Activated T-helper 1 cell treated with anti-CD3 and anti-CD28 coated beads, Interleukin-12 subunit alpha, Interleukin-12 subunit beta, Interleukin-2, Interleukin-4 antibody, amounts not matched to agents 30 ng/mL and 10 ng/mL and 1 ng/mL, durations not matched to agents 14 hours and 24 hours and 36 hours (primary cell): Measurements from ENCODE around the gene SPINK1. TPM values are rescaled to one million over a fixed set of nuclear protein-coding genes. Genes with fewer than 3 reads are reported as not detected.
A peak's percentile ranks its signal among the peaks of the same experiment; 100 is the strongest.
"Not testable (repeated sequence)": the region's sequence is repeated elsewhere in the genome, so short reads cannot be mapped to it uniquely, and the experiment has no call there.

ENCODE experiments used
- DNase-seq: peaks from one replicate; pipeline ENCODE4 v3.0.0; 2021; ENCODE audit warnings: low spot score
- H3K27ac Mint-ChIP-seq: one replicate; pipeline ENCODE4 v1.8.0; 2021; ENCODE audit warnings: mild to moderate bottlenecking, mixed read lengths
- H3K27me3 Mint-ChIP-seq: one replicate; pipeline ENCODE4 v1.8.0; 2022; ENCODE audit warnings: mild to moderate bottlenecking, moderate library complexity, mixed read lengths; ENCODE audit not compliant: insufficient read depth
- H3K36me3 Mint-ChIP-seq: one replicate; pipeline ENCODE4 v1.8.0; 2021; ENCODE audit warnings: low read depth, mixed read lengths
- H3K4me1 Mint-ChIP-seq: one replicate; pipeline ENCODE4 v1.8.0; 2021; ENCODE audit warnings: low read depth, mixed read lengths
- H3K4me3 Mint-ChIP-seq: one replicate; pipeline ENCODE4 v1.8.0; 2021; ENCODE audit warnings: mild to moderate bottlenecking, moderate library complexity, mixed read lengths
- H3K9me3 Mint-ChIP-seq: one replicate; pipeline ENCODE4 v1.8.0; 2021; ENCODE audit warnings: mixed read lengths
- intact Hi-C: fragments of 100-400 bp; cut with micrococcal nuclease; formaldehyde crosslinking; loops from one replicate; pipeline ENCODE4 v1.15.1; 2024
- total RNA-seq: library from RNA; stranded (reverse); gene quantifications from 2 replicates; pipeline ENCODE4 v1.2.3, GENCODE V29; 2022

The SPINK1 gene
- total RNA-seq, 1 donor from 2014 or later = not detected

DNA sequence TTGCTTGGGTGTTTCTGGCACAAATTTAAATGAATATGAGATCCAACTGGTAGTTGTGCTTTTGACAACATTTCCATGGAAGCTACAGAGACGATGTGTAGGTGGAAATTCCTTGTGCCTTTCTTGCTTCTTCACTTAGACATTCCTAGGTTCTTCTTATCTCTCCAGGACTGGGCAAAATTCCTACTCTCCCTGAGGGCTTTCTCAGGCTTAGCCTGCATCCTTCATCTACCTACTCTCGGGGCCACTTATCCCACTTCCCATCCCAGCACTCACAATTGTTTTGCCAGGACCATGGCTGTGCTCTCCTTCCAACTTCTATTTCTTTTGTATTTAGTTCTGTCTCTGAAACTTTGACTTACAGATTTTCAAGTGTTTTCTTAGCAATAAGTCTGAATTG, 17.8 kb upstream of the SPINK1 start:
- Mint-ChIP-seq H3K27me3 (peaks cover 12% of the 10 kb centered on the region), H3K9me3 (no peaks in the 10 kb centered on the region), H3K27ac (no peak overlapping the region), H3K36me3 (no peaks in the 10 kb centered on the region), H3K4me3 (no peak overlapping the region), H3K4me1 (no peaks in the 10 kb centered on the region)
- intact Hi-C loops = no loop called here
- DNase-seq = no peak

DNA sequence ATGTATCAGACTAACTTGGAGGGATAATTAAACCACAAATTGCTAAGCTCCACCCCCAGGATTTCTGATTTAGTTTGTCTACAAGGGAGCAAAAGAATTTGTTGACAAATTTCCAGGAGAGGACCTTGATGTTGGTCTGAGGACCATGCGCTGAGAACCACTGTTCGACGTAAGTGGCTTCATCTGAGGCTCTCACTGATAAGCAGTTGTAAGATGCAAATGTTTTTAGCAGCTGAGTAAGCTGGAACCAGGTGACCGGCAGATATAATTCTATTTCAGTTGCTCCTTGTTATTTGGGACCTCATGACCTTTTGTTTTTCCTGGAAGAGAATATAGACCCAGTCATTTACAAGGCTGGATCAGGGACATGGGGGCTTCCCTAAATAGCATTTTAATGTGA, 14.1 kb upstream of the SPINK1 start:
- intact Hi-C loops = no loop called here
- no peaks in the 10 kb centered on the region for H3K36me3 Mint-ChIP-seq
- no peaks in the 10 kb centered on the region for H3K9me3 Mint-ChIP-seq
- no peak for DNase-seq
- H3K4me3 Mint-ChIP-seq = no peak overlapping the region
- H3K4me1 Mint-ChIP-seq = no peaks in the 10 kb centered on the region
- H3K27me3 Mint-ChIP-seq = peaks cover 9% of the 10 kb centered on the region
- no peak overlapping the region for H3K27ac Mint-ChIP-seq

DNA sequence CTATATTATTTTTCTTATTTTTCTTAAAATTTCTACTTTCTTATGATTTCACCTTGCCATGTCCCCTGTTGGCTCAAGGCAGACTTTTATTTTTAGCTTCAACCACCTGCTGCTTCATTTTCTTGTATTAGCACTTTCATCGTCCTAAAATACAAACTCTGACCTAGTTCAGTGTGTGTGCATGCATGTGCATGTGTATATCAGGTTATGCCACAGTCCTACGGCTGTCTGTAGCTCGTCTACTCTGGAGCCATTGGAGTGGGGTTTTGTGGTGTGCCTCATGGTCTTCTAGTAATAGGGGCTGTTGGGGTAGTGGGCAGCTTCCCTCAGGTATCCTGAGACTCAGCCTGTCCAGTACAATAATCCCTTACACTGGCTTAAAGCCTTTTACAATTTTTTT, 13.4 kb upstream of the SPINK1 start:
- Mint-ChIP-seq H3K27ac (no peak overlapping the region), H3K4me3 (no peak overlapping the region), H3K36me3 (no peaks in the 10 kb centered on the region), H3K4me1 (no peaks in the 10 kb centered on the region), H3K27me3 (peaks cover 12% of the 10 kb centered on the region), H3K9me3 (no peaks in the 10 kb centered on the region)
- DNase-seq = no peak
- intact Hi-C loops = no loop called here

DNA sequence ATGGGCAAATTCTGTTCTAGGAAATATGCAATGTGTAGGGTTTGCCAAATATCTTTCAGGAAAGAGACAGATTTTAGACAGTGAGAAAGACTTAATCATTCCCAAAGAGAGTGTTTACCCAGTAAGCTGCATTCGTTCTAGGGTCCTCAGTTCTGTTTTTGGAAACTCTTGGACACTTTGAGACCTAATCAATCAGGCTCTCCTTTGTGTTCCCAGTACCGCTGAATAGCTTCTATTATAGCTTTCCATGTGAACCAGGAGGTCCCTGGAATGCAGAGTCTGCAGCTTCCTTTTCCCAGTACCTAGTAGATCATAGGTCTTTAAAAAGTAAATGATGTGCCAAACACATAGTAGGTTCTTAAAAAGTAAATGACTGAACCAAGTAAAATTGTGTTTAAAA, 11.4 kb upstream of the SPINK1 start:
- H3K27me3 Mint-ChIP-seq = peaks cover 7% of the 10 kb centered on the region
- H3K4me3 Mint-ChIP-seq = no peak overlapping the region
- no peak for DNase-seq
- no peaks in the 10 kb centered on the region for H3K4me1 Mint-ChIP-seq
- H3K9me3 Mint-ChIP-seq = no peaks in the 10 kb centered on the region
- intact Hi-C loops = no loop called here
- no peak overlapping the region for H3K27ac Mint-ChIP-seq
- no peaks in the 10 kb centered on the region for H3K36me3 Mint-ChIP-seq

DNA sequence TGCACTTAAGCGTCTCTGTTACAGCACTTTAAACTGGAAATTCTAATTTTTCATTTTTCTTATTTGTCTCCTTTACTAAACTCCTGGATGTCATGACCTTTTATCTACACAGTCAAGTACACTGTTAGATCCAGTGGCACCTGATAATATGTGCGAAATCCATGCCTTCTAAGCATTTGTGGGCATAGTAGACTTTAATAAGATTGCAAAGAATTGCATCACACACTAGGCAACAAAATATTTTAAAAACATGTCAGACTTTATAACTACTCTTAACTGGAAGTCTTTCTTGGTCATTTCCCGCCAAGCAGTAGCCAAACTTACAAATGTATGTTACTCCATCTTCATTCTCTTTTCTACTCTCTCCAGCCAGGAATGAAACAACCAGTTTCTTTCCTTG, 5.0 kb upstream of the SPINK1 start:
- H3K4me3 Mint-ChIP-seq = no peak overlapping the region
- intact Hi-C loops = no loop called here

DNA sequence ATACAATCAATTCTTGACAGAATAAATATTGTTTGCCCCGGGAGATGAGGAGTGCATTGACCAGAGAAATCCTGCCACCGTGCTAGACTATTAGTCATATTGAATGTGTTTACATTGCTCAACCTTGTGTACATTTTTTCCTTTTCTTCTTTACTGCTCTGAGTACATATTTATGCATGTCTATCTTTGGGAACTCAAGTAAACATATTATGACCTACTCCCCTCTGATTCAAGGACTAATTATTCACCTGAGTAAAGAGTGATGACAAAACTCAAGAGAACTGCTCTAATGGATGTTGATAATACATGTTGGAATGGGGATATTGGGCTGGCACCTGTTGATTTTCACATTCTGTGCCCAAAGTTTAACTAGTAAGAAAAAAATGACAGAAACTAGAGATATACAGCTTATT, 3.9 kb upstream of the SPINK1 start:
- Mint-ChIP-seq H3K36me3 (no peaks in the 10 kb centered on the region), H3K27ac (no peak overlapping the region), H3K9me3 (no peaks in the 10 kb centered on the region), H3K27me3 (peaks cover 7% of the 10 kb centered on the region), H3K4me3 (no peak overlapping the region), H3K4me1 (no peaks in the 10 kb centered on the region)
- intact Hi-C loops = no loop called here
- DNase-seq = no peak

More for the DNA sequence above, 5.0 kb upstream of the SPINK1 start:
- no peaks in the 10 kb centered on the region for H3K9me3 Mint-ChIP-seq
- H3K27me3 Mint-ChIP-seq = peaks cover 7% of the 10 kb centered on the region
- H3K4me1 Mint-ChIP-seq = no peaks in the 10 kb centered on the region
- DNase-seq = no peak
- no peaks in the 10 kb centered on the region for H3K36me3 Mint-ChIP-seq
- H3K27ac Mint-ChIP-seq = no peak overlapping the region

DNA sequence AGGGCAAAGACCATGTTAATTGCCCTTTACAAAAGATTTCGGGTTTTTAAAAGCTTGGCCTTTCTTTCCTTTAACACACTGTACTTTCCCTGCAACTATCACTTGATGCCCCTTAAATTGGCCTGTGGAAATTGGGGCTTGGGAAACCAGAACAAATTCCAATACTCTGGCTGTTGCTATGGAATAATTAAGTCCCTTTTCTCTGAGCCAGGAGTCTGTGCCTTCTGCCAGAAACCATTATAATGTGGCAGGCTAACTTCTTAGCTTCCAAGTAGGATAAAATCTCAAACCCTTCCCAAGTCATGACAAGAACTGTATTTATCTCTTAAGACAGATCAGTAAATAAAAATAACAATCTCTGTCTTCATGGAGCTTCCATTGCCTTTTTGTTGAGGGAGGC, 1.1 kb upstream of the SPINK1 start:
- Mint-ChIP-seq H3K36me3 (no peaks in the 10 kb centered on the region), H3K27me3 (peaks cover 9% of the 10 kb centered on the region), H3K4me3 (no peak overlapping the region), H3K27ac (no peak overlapping the region), H3K4me1 (no peaks in the 10 kb centered on the region), H3K9me3 (no peaks in the 10 kb centered on the region)
- intact Hi-C loops = no loop called here
- DNase-seq = no peak

DNA sequence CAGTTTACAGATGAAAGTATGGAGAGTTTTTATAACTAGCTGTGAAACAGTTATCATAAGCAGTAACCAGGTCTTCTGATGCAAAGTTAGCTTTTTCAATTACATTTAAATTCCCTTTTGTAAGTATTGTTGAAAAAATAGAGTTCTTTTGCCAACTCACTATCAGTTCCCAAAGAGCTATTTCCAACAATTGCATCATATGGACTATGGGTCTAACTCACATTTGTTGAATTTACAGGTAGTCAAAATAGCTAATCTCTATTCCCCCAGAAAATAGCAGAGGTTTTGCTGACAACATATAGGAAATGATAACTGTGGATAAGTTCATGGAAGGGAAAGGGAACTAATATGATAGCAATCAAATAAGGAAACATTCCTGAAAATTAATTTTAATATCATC, 1.4 kb downstream of the SPINK1 start:
- peaks cover 10% of the 10 kb centered on the region for H3K27me3 Mint-ChIP-seq
- no peak overlapping the region for H3K4me3 Mint-ChIP-seq
- intact Hi-C loops = no loop called here
- H3K4me1 Mint-ChIP-seq = no peaks in the 10 kb centered on the region
- H3K27ac Mint-ChIP-seq = no peak overlapping the region
- no peak for DNase-seq
- H3K9me3 Mint-ChIP-seq = no peaks in the 10 kb centered on the region
- no peaks in the 10 kb centered on the region for H3K36me3 Mint-ChIP-seq

DNA sequence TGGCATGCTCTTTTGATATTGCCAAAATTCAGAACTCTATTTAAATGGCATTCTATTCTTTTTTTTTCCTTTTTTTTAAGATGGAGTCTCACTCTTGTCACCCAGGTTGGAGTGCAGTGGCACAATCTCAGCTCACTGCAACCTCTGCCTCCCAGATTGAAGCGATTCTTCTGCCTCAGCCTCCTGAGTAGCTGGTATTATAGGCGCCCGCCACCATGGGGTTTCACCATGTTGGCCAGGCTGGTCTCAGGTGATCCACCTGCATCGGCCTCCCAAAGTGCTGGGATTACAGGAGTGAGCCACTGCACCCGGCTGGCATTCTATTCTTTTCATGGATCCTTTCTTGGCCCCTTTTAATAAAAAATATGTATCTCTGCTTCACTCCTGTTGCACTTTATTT, 4.5 kb downstream of the SPINK1 start:
- intact Hi-C loops = loop anchor here (10.0 kb wide), 1 partner anchor 1292 kb away; no protein-coding TSS in a partner anchor

DNA sequence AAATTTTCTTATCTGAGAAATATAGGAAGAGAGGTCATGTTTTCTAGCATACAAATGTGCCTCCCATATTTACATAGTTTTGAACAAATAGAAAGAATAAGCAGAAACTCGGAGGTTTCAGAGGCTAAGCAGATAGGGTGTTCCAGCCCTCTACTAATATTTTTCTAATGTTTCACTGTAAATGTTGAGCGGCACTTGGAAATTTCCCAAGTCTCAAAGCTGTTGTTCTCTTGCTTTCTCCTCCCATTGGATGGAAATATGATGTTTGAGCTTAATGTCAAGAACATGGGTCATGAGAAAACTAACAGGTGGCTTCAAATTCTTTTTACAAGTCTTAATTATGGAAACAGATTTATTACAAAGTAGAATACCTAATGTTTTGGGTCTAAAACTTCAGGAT, 5.1 kb downstream of the SPINK1 start:
- Mint-ChIP-seq H3K9me3 (no peaks in the 10 kb centered on the region), H3K27me3 (peaks cover 13% of the 10 kb centered on the region), H3K4me3 (no peak overlapping the region), H3K4me1 (no peaks in the 10 kb centered on the region), H3K27ac (no peak overlapping the region), H3K36me3 (no peaks in the 10 kb centered on the region)
- no peak for DNase-seq
- intact Hi-C loops = loop anchor here (10.0 kb wide), 1 partner anchor 1292 kb away; no protein-coding TSS in a partner anchor

More for the DNA sequence above, 4.5 kb downstream of the SPINK1 start:
- H3K4me3 Mint-ChIP-seq, H3K27ac Mint-ChIP-seq, H3K9me3 Mint-ChIP-seq, H3K36me3 Mint-ChIP-seq, DNase-seq, H3K4me1 Mint-ChIP-seq: not testable (repeated sequence)
- peaks cover 13% of the 10 kb centered on the region for H3K27me3 Mint-ChIP-seq

DNA sequence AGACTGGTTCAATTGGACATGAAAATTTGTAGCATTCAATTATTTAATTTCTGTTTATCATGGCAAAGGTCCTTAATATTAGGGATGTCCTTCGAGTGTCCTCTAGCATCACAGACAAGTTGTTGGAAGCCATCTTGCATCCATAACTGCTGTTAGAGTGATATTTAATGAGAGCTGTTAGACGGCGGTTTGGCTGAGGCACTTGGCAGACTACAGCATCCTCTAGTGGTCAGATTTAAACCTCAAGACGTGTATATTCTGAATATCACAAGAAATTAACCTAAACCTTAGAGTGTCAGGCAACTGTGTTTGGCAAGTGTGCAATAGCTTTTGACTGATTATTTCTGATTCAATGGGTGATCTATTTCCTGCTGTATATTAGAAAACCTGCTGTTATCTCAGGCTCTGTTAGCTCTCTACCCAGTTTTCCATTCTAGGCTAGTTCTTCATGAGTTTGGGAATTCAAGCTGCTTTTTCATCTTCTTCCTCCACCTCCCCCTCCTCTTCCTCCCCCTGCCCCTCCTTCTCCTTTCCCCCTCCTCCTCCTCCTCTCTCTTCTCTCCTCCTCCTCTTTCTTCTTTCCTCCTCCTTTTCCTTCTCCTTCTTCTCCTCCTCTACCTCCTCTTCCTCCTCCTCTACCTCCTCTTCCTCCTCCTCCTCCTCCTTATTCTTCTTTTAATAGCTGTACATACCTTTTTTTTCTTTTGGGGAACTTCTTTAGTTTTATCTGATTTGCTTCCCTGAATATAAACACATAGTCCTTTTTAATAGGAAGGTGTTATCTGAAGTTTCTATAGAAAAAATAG, 8.6 kb downstream of the SPINK1 start:
- H3K36me3 Mint-ChIP-seq = no peaks in the 10 kb centered on the region
- intact Hi-C loops = loop anchor here (1.0 to 10.0 kb wide), 3 partner anchors 195 to 1288 kb away; no protein-coding TSS in a partner anchor
- no peaks in the 10 kb centered on the region for H3K4me1 Mint-ChIP-seq
- H3K4me3 Mint-ChIP-seq = no peak overlapping the region
- no peaks in the 10 kb centered on the region for H3K9me3 Mint-ChIP-seq
- DNase-seq = peak; percentile 16
- H3K27ac Mint-ChIP-seq = no peak overlapping the region
- H3K27me3 Mint-ChIP-seq = peaks cover 11% of the 10 kb centered on the region

DNA sequence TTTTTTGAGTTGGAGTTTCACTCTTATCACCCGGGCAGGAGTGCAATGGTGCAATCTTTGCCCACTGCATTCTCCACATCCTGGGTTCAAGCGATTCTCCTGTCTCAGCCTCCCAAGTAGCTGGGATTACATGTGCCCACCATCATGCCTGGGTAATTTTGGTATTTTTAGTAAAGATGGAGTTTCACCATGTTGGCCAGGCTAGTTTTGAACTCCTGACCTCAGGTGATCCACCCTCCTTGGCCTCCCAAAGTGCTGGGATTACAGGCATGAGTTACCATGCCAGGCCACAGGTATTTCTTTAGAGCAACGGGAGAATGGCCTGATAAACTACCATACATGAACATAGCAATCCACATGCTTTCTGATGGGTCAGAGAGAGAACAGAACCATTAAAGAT, 9.2 kb downstream of the SPINK1 start:
- H3K27ac Mint-ChIP-seq, DNase-seq, H3K4me1 Mint-ChIP-seq, H3K4me3 Mint-ChIP-seq, H3K36me3 Mint-ChIP-seq, H3K9me3 Mint-ChIP-seq: not testable (repeated sequence)
- intact Hi-C loops = loop anchor here (1.0 to 10.0 kb wide), 3 partner anchors 194 to 1287 kb away; no protein-coding TSS in a partner anchor
- H3K27me3 Mint-ChIP-seq = peaks cover 11% of the 10 kb centered on the region

DNA sequence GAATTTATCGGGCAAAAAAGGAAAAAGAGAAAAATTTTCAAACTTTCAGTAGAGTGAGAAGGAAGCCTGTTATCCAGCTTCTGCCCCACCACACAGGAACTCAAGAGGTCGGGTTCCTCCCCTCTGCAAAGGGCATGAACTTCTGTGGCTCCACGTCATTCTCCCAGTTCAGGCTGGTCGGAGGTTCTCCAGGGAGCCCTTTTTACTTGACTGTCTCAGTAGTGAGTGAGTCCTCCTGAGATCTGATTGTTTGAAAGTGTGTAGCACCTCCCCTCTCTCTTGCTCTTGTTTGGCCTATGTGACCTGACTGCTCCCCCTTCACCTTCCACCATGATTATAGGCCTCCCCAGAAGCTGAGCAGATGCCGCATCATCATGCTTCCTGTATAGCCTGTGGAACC, 9.7 kb downstream of the SPINK1 start:
- H3K27ac Mint-ChIP-seq = no peak overlapping the region
- no peaks in the 10 kb centered on the region for H3K36me3 Mint-ChIP-seq
- intact Hi-C loops = loop anchor here (1.0 to 10.0 kb wide), 3 partner anchors 193 to 1287 kb away; no protein-coding TSS in a partner anchor
- H3K9me3 Mint-ChIP-seq = no peaks in the 10 kb centered on the region
- peaks cover 9% of the 10 kb centered on the region for H3K27me3 Mint-ChIP-seq
- no peak overlapping the region for H3K4me3 Mint-ChIP-seq
- no peak for DNase-seq
- H3K4me1 Mint-ChIP-seq = no peaks in the 10 kb centered on the region
